Lung (tissue), 12 donors: ENCODE results near the gene CNTN1. TPM values are rescaled to one million over a fixed set of nuclear protein-coding genes. Genes with fewer than 3 reads are reported as not detected.

Source experiments
- ATAC-seq: fragments of 200-7000 bp; cut with Tn5 transposase; one replicate; pipeline ENCODE4 v1.9.1; 2020; ENCODE audit warnings: moderate number of reproducible peaks; ENCODE audit not compliant: insufficient read depth, low FRiP score
- DNase-seq, 3 donors: peaks; one replicate each; pipeline ENCODE4 v3.0.0-alpha.2; 2013 to 2017
- H3K27ac ChIP-seq, 2 donors: one replicate each; pipeline ENCODE4 v1.5.1; 2013; ENCODE audit warnings: mild to moderate bottlenecking in 2 of 2, moderate library complexity in 2 of 2, control low read depth in 1 of 2, inconsistent platforms in 1 of 2, low read depth in 1 of 2, low read length in 1 of 2
- H3K27me3 ChIP-seq, 3 donors: one replicate each; pipeline ENCODE4 v1.5.1; 2013; ENCODE audit warnings: low read length in 2 of 3; ENCODE audit not compliant: control insufficient read depth in 3 of 3, insufficient read depth in 3 of 3
- H3K36me3 ChIP-seq, 4 donors: one replicate each; pipeline ENCODE4 v1.5.1; 2013; ENCODE audit warnings: low read length in 4 of 4, mild to moderate bottlenecking in 1 of 4, moderate library complexity in 1 of 4; ENCODE audit not compliant: control insufficient read depth in 4 of 4, insufficient read depth in 4 of 4
- H3K4me1 ChIP-seq, 5 donors: one replicate each; pipeline ENCODE4 v1.5.1; 2013; ENCODE audit warnings: low read length in 5 of 5, mild to moderate bottlenecking in 2 of 5, moderate library complexity in 1 of 5; ENCODE audit not compliant: control insufficient read depth in 5 of 5, insufficient read depth in 5 of 5
- H3K4me3 ChIP-seq: one replicate; pipeline ENCODE4 v1.5.1; 2013; ENCODE audit warnings: mild to moderate bottlenecking, control low read depth, moderate library complexity
- H3K9ac ChIP-seq, 2 donors: one replicate each; pipeline ENCODE4 v1.5.1; 2013; ENCODE audit warnings: low read length in 2 of 2, control low read depth in 1 of 2; ENCODE audit not compliant: insufficient read depth in 1 of 2
- H3K9me3 ChIP-seq, 4 donors: one replicate each; pipeline ENCODE4 v1.5.1; 2013; ENCODE audit warnings: low read length in 3 of 4, mild to moderate bottlenecking in 1 of 4, moderate library complexity in 1 of 4; ENCODE audit not compliant: control insufficient read depth in 4 of 4, insufficient read depth in 3 of 4
- WGBS, 2 donors: extraction: QIAGEN DNeasy Blood & Tissue Kit; methylation state at CpG; one replicate each; pipeline ENCODE4 v1.1.7; 2013; 5-methylcytosine and 5-hydroxymethylcytosine counted together
- polyA plus RNA-seq, 2 donors: library from polyadenylated mRNA; stranded (reverse); fragments of 200-250 nt; gene quantifications; one replicate each; pipeline ENCODE4 v1.2.1, GENCODE V29; 2013
- total RNA-seq, 2 donors: library from RNA; depleted of rRNA in 1 of 2; stranded (reverse); fragments of >200 nt in 1 of 2; gene quantifications; one replicate each; pipeline ENCODE4 v1.2.1, GENCODE V29; 2014 to 2021
- TF ChIP-seq, protein P1 (sequence below): IDR thresholded peaks from 2 replicates; pipeline ENCODE4 v1.5.1; 2012; ENCODE audit warnings: mild to moderate bottlenecking; ENCODE audit errors: control extremely low read depth, extremely low read depth
- donor health status: control.
- donor health status: control.
- donor health status: Bipolar disorder and iron deficiency.
- donor health status: healthy.
- donor health status: DM: yes; HTN: yes; CAD: no.

Gene CNTN1
- total and polyA plus RNA-seq, 4 donors = 0.10 to 47.6 (median 1.1) TPM

DNA sequence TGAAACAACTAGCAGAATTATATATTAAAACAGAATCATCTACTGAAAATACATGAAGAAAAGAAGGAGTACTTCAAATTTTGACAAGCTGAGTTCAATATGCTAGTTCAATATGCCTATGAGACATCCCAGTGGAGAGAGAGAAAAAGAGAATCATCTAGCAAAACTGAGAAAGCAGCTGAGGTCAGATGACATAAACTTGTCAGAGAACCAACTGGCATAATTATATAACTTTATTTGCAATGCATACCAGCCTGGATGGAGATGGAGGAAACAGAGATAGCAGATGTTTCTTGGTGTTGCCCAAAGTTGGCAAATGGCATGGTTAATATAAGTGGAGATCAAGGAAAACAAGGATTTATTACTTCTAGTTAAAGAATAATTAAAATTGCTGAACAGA is 347.2 kb downstream of the CNTN1 start:
- no peak for DNase-seq

DNA sequence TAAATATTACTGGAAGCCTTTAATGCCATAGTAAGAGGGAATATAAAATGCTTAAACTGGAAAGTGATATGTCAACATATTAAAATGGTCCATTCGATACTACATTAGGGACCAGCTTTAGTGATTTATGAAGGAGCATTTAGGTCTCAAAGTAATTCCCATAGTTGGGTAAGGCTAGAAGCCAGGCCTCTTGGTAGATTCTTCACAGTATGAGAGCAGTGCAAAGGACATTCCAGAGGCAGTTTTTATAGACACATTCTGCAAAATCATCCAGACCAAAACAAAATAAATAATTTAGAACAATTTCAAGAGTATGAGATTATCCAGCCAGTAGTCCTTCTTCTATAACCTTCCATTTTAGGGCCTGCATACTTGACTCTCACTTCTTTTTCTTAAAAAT is 353.3 kb downstream of the CNTN1 start:
- H3K27me3 ChIP-seq = no peaks in the 10 kb centered on the region
- H3K27ac ChIP-seq = no peak overlapping the region
- H3K36me3 ChIP-seq = no peaks in the 10 kb centered on the region
- H3K4me1 ChIP-seq = peaks cover 0 to 2% (median 0%) of the 10 kb centered on the region in 5 donors
- no peak overlapping the region for H3K9ac ChIP-seq
- no peak for ATAC-seq
- TF ChIP-seq, protein P1, sequence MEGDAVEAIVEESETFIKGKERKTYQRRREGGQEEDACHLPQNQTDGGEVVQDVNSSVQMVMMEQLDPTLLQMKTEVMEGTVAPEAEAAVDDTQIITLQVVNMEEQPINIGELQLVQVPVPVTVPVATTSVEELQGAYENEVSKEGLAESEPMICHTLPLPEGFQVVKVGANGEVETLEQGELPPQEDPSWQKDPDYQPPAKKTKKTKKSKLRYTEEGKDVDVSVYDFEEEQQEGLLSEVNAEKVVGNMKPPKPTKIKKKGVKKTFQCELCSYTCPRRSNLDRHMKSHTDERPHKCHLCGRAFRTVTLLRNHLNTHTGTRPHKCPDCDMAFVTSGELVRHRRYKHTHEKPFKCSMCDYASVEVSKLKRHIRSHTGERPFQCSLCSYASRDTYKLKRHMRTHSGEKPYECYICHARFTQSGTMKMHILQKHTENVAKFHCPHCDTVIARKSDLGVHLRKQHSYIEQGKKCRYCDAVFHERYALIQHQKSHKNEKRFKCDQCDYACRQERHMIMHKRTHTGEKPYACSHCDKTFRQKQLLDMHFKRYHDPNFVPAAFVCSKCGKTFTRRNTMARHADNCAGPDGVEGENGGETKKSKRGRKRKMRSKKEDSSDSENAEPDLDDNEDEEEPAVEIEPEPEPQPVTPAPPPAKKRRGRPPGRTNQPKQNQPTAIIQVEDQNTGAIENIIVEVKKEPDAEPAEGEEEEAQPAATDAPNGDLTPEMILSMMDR = no peak
- no peaks in the 10 kb centered on the region for H3K9me3 ChIP-seq
- no peak for DNase-seq
- 82 to 84% methylated on average over 1 of the region's 1 CpG for WGBS, 2 donors
- H3K4me3 ChIP-seq = no peak overlapping the region

More for the DNA sequence above, 347.2 kb downstream of the CNTN1 start:
- no peak overlapping the region for H3K9ac ChIP-seq
- ATAC-seq = no peak
- TF ChIP-seq, protein P1 = no peak
- no peaks in the 10 kb centered on the region for H3K9me3 ChIP-seq
- no peaks in the 10 kb centered on the region for H3K27me3 ChIP-seq
- no peak overlapping the region for H3K27ac ChIP-seq
- H3K4me1 ChIP-seq = no peaks in the 10 kb centered on the region
- no peak overlapping the region for H3K4me3 ChIP-seq
- no peaks in the 10 kb centered on the region for H3K36me3 ChIP-seq

DNA sequence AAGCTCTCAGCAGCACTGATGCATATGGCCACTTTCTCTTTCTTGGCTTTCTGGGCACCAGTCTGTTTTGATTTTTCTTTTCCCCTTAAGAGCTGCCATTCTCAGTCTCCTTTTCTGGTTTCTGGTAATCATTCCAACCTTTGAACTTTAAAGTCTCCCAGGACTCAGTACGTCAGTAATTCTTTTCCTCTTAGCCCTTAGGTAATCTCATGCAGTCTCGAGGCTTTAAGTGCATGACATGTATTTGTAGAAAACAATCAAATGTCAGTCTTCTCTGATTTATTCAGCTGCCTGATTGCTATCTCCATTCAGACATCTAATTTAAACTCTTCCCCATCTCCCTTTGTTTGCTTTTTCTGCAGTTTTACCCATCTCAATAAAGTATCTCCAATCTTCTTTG is 356.8 kb downstream of the CNTN1 start:
- Histone ChIP-seq H3K36me3 (no peaks in the 10 kb centered on the region), H3K9ac (no peak overlapping the region), H3K4me3 (no peak overlapping the region), H3K27me3 (no peaks in the 10 kb centered on the region), H3K9me3 (no peaks in the 10 kb centered on the region), H3K27ac (no peak overlapping the region), H3K4me1 (peaks cover 0 to 4% (median 0%) of the 10 kb centered on the region in 5 donors)
- WGBS, 2 donors = 55 to 70% methylated on average over 2 of the region's 2 CpGs
- no peak for DNase-seq
- no peak for ATAC-seq
- TF ChIP-seq, protein P1 = no peak

DNA sequence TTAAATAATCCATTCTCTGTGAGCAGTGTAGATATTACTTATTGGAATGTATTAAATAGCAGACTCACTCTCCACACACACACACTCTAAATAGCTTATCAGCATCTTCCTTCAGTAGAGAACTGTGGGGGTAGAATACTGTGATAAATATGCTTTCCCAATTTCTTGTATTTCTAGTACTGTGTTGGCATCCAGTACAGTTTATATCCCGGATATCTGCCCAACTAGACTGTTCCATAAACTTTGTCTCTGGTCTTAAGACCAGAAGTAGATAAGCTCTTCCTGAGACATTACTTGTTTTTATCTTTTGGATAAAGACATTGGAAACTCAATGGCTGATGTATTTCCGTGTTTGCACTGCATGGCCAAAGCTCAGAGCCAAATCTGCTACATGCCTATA is 359.7 kb downstream of the CNTN1 start:
- H3K27ac ChIP-seq = no peak overlapping the region
- H3K9me3 ChIP-seq = no peaks in the 10 kb centered on the region
- H3K4me1 ChIP-seq = peaks cover 0 to 4% (median 0%) of the 10 kb centered on the region in 5 donors
- 51 to 74% methylated on average over 2 of the region's 2 CpGs for WGBS, 2 donors
- H3K27me3 ChIP-seq = no peaks in the 10 kb centered on the region
- TF ChIP-seq, protein P1 = no peak
- ATAC-seq (no peak), DNase-seq (peak in 2 of 3 donors; percentile 23 to 31)
- H3K4me3 ChIP-seq = no peak overlapping the region
- H3K9ac ChIP-seq = no peak overlapping the region
- no peaks in the 10 kb centered on the region for H3K36me3 ChIP-seq
